T-helper 1 cell treated with Interleukin-12 subunit alpha and Interleukin-12 subunit beta and Interleukin-4 antibody, amounts not matched to agents 30 ng/mL and 1 ng/mL, for 36 hours (primary cell): ENCODE measurements around the gene DPH3. TPM values are rescaled to one million over a fixed set of nuclear protein-coding genes. Genes with fewer than 3 reads are reported as not detected.

Source experiments
- intact Hi-C: fragments of 100-400 bp; cut with micrococcal nuclease; formaldehyde crosslinking; loops from one replicate; pipeline ENCODE4 v1.15.1; 2024
- total RNA-seq: library from RNA; stranded (reverse); gene quantifications from 2 replicates; pipeline ENCODE4 v1.2.3, GENCODE V29; 2022

DPH3 gene
- total RNA-seq, 1 donor from 2014 or later = 21.2 TPM

DNA sequence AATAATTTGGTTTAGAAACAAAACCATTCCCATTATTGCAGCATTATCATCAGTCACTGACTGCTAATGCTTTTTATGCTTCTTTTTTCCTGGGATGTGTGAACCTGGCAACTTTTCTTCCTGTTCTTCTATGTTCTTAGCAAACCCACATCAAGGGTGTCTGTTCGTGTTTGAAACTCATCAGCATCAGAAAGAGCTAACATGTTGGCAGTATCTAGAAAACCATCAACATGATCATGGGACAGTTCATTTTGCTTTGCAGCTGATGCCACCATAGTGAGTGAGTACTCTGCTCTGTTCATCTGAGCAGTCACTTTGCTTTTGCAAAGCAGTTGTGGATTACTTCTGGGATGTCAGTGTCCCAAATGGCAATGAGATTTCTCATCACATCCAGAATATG is 5.9 kb downstream of the DPH3 start:
- intact Hi-C loops = no loop called here

DNA sequence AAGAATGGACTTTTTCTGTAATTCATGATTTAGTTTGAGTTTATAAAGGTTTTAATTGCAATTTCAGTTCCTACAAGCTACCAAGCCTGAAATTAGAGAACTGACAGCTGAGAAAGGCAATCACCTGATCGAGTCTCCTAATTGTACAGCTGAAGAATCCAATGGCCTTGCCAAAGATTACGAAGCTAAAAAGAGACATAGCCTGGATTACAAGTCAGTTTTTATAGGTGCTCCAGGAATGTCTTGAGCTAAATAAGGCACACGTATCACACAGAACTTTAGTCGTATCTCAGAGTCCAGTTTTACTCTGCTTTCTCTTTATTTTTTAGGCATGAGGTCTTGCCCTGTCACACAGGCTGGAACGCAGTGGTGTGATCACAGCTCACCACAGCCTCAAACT is 6.6 kb downstream of the DPH3 start:
- intact Hi-C loops = no loop called here

DNA sequence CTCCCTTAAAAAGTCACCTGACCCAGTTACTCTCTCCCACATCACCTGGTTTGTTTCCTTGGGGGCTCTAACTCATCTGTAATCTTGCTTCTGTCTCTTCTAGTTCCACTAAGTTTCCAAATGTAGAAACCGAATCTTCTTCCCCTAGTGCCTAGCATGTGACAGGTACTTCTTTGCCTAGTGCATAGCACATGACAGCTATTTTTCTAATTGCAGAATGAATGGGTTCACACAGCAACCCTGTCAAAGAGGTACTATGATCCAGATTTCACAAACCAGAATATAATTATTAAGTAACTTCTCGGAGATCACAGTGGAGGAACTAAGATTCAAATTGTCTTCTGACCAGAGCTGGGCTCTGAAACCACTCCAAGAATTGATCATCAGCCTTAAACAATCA is 7.4 kb downstream of the DPH3 start:
- intact Hi-C loops = no loop called here

DNA sequence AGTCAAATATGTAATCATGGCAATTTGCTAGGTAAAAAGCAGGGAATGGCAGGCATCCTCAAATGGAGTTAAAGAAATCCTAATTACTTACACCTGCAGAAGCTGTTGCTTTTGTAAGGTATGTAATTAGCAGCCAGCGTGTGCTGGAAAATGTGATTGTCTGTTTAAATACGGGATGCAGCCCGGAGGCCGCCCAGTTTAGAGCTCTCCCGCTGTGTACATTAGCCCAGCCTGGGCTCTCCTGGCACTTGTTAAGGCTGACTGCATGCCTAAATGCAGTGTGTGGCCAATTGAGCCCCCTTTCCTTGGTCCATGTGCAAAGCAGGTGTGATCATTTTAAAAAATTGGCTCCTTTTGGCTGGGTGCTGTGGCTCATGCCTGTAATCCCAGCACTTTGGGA is 9.0 kb downstream of the DPH3 start:
- intact Hi-C loops = no loop called here

DNA sequence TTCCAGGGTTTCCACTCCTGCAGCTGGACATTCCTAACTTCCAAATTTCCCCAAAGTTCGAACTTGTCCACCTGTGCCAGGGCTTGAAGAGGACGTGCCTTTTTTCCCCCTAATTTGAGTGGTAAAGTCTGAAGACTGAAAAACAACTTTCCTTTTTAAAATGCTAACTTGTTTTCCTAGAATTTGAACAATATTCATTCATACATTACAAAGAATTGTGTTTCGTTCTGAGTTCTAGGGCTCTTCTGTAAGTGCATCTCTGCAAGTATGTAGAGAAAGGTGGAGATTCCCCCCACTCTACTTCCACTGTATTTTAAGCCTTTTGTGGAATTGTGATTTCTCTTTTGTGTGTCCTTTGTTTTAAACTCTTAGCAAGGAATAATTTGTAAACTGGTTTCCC is 9.4 kb downstream of the DPH3 start:
- intact Hi-C loops = no loop called here

DNA sequence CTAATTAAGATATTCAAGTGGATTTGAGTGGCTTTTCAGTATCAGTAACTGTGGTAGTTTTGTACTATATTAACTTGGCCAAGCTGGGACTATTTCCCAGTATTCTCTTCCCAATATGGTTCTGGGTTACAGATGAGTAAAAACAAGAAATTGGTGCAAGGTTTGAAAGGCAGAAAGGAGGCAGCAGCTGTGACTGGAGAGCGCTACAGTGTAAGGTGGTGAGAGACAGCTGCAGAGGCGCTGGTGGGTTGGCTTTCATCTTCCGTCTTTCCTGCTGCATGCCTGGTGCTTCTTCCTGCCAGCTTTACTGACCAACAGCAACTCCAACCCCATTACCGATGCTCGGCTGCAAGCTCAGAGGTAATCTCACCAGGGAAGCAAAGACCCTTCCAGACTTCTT is 9.8 kb downstream of the DPH3 start:
- intact Hi-C loops = no loop called here

DNA sequence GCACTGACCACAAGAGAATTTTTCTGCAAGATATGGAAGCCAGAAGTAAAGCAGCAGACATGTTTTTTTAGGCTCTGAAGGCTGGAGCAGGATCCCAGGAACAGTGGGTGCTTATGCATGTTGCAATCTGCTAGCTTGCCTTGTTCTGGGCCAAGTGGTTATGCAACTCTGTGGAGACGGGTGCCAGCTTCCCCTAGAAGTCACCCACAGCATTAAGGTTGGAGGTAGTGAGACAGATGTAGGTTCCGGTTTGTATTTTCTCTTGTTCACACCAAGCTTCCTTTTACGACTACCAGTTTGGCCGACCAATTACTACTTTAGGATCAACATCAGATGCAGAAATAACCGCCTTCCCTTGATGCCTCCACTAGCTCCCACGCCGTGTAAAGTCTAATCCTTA is 11.1 kb downstream of the DPH3 start:
- intact Hi-C loops = no loop called here

DNA sequence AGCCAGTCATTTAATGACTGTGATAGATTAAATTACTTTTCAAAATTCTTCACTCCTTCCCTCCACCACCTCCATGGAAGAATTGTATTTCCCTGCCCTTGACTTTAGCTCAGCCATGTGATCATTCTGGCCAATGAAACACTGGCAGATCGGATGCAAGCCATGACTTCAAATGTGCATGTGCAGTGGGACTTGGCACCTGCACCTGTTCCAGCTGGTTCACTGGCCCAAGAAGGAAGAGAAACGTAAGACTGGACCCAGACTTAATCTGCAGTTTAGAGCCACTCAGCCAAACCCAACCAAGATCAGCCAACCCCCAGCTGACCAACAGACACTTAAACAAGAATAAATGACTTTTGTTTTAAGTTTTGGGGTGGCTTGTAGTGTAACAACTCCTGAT is 11.8 kb downstream of the DPH3 start:
- intact Hi-C loops = no loop called here

DNA sequence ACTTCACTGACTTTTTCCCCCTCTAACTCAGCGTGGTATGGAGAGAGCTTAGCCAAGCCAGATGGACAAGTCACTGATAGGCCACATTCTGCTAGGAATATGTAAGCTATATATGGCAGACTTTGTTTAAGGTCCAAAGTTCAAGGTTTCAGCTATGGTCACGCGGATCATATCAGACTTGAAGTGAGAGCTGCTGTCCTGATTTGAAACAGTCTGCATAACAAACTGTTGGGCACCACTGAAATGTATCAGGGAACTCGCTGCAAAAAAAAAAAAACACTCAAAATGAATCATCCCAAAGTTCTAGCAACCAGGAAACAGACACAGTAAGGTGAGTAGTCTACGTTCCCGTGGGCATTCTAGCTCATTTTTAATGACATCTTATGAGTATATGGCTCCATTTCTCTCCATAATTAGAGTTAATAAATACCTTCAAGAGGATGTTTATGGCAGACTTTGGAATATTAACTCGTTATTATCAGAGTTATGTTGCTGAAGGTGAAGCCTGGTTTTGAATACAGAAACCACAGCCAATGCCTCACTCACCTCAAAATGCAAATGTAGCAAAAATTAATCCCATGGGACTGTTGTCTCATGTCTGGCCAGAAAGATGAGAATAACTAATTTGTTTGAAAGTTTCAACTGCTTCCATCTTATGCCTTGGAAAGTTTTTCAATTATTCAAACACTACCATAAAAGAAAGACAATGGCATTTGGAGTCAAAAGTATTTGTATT is 12.3 kb downstream of the DPH3 start:
- intact Hi-C loops = no loop called here

DNA sequence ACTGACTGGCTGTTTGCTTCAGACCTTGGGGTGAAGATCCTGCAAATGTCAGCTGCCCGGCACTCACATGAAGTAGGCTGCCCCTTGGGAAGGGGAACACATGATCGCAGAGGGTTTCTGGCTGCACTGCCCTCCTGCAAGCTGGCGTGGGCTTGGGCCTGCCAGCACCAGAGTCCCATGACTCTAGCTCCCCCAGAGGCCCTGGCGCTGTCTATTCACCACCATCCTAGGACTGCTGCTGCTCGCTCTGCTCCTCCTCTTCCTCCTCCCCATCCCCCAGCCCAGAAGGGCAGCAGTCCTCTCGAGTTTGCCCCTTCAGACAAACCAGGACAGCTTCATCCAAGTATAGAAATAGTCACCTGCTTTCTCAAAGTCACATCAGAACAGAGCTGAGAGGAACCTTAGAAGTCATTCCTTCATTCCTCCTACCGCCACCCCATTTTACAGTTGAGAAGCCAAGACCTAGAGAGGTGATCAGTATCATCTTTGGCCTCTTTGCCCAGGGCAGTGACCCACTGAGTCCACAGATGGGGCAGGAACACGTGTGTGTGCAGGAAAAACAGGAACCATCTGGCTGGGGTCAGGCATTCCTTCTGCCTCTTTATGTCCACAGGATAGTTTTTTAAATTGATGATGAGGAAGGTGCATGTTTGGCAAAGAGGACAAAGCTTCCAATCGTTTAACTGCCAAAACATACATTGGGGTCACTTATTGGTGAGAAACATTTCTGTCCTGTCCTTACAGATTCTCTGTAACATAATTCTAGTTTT is 13.2 kb downstream of the DPH3 start:
- intact Hi-C loops = no loop called here

DNA sequence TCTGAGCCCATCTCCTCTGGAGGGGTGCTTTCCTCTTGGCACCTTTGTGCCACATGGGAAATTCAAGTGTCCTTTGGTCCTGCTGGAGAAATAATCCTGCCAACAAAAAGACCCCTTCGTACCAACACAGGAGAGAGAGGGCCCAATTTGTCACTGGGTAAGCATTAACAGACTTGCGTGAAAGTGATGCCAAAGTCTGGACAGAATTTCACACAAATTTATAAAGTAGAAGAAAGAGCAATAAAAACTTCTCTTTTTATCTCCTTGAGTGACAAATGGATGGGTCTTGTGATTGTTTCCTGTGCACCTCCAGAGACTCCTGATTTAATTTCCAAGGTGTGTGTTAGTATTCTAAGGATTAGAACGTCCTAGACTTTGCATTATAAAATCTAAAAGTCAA is 14.9 kb downstream of the DPH3 start:
- intact Hi-C loops = loop anchor here (5.0 kb wide), 1 partner anchor 823 kb away; the partner anchor contains the start of genes EAF1 and METTL6

DNA sequence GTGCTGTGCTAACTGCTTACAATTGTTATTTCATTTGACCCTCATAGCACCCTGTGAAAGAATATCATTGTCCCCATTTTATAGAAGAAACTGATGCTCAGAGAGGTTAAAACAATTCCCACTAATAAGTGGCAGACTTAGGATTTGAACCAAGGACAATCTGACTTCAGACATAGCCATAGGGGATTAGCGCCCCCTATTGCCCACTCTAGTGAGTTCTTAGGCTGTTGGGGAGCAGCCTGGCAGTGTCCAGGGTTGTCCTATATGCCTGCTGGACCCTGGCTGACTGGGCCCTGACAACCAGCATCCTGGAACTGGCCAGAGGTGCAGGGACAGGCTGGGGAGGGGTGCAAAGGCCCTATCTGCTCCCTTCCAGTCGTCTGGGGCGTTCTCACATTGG is 15.4 kb downstream of the DPH3 start:
- intact Hi-C loops = loop anchor here (5.0 kb wide), 1 partner anchor 822 kb away; the partner anchor contains the start of genes EAF1 and METTL6

DNA sequence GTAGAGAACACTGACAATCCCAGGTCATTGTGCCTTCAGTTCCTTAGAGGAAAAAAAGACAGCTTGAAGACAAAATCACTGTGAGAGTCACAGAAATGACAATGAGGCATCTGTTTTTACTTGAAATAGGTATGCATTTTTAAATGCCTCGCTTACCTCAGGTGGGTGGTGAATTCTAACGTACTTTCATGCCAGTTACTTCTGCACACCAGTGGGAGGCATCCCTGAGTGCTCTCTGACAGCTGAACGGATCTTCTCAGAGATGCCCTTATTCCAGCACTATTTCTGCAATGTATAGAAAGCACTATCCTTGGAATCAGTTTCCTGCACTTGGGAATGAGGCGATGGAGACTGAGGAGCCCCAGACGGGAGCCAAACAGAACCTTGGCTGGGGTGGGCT is 16.2 kb downstream of the DPH3 start:
- intact Hi-C loops = loop anchor here (5.0 kb wide), 1 partner anchor 821 kb away; the partner anchor contains the start of genes EAF1 and METTL6

DNA sequence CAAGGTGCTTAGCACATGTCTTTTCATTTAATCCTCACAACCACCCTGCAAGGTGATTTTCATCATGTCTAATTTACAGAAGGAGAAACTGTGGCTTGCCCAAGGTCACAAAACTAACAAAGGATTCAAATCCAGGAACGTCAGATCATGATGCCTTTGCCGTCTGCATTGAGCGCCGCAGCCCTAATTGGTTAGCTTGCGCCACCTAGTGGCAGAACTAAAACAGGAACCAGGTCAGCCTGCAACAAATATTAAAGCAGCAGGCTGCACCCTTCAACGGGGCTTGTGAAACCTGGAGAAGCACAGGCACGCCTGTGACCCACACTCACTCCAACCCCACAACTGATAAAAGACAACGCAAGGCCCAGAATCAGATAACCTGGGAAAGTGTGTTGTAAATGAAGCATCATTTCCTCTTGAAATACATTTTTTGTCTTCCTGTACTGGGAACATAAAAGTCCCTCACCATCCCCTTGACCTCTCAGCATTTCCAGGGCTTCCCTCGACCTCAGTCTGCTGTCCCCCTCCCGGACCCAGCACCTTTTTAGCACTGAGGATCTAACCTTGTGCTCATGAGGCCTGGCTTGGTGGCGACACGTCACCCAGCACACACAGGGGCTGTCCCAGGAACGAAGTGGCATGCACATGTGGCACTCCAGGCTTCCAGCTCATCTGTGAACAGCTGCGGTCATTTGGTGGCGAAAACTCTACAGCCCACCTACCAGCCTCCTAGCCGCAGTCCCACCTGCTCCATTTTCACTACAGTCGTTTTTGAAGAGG is 17.3 kb downstream of the DPH3 start:
- intact Hi-C loops = loop anchor here (1.0 to 5.0 kb wide), 10 partner anchors 17 to 1139 kb away; partner anchors contain the start of genes CAPN7, DPH3, EAF1 and METTL6

DNA sequence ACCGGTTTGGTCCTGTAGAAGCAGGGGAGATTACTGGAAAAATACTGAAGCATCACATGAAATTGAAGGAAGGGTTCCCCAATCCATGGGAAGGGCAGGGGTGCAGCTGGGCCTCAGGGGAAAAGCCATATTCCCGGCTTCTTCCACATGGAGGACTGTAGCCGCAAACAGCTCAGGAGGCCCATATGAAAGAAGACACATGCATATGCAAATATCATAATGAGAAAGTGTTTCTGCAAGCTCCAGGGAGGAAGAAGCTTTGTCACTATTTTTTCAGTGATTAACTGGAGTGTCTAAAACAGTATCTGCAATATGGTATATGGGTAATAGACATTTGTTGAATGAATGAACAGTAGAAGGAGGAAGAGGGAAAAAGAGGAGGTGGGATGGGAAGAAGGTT is 19.1 kb downstream of the DPH3 start:
- intact Hi-C loops = loop anchor here (5.0 kb wide), 1 partner anchor 818 kb away; the partner anchor contains the start of genes EAF1 and METTL6

DNA sequence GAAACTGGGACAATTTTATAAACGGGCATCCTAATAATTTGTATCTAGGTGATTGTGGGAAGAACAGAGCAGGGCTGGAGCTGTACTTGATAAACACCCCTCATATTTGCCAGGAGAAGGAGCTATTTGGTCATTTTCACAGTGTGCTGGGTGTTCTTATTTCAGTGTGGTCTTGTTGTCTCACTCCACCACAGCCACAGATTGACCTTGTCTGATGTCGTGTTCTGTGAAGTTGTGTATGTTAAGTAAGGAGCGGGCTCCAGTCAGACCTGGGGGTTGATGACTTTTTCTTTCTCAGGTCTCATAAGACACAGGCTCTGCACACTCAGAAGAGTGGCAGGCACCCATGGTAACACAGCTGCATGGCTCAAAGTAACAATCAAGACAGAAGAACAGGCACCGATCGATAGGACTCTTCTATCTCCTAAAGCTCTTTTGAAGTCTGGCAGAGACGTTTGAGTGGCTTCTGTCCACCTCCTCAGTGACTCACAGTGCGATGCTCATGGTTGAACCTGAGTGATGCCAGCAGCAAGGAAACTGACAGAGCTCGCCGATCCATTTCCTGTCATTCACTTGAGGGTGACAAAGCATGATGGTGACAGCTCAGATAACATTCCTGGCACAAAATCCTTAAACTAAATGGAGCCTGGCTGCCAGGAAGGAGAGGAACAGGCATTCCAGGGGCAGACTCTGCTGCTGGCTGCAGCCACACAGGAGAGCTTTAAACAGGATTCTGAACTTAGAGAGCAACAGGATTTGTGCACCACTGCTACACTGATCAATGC is 20.8 kb downstream of the DPH3 start:
- intact Hi-C loops = no loop called here

DNA sequence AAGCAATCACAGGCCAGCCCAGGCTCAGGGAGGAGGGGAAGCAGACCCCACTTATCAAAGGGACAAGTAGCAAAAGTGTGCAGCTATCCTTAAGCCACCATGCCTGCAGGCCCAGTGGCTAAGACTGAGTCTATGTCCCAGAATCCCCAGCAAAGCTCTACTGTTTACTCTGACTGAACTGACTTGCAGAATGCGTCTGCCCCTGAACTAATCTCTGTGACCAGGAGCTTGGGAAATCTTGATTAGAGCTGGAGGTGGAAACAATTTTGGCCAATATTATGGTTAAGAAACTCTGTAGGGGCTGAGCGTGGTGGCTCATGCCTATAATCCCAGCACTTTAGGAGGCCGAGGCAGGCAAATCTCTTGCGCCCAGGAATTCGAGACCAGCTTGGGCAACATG is 22.6 kb downstream of the DPH3 start:
- intact Hi-C loops = no loop called here

DNA sequence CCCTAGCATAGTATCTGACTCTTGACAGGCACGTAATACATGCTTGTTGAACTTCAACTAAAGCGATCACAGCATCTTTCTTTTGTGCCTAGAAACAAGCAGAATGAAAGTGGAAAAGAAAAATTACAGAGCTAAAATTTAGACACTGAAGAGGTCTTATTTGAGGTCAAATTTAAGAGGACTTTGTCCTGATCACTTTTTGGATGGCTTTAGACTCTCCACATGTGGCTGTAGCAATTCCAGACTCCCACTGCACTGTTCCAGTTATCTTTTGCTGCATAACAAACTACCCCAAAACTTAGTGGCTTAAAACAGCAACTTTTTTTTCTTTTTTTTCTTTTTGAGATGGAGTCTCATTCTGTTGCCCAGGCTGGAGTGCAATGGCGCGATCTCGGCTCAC is 23.5 kb downstream of the DPH3 start:
- intact Hi-C loops = no loop called here

DNA sequence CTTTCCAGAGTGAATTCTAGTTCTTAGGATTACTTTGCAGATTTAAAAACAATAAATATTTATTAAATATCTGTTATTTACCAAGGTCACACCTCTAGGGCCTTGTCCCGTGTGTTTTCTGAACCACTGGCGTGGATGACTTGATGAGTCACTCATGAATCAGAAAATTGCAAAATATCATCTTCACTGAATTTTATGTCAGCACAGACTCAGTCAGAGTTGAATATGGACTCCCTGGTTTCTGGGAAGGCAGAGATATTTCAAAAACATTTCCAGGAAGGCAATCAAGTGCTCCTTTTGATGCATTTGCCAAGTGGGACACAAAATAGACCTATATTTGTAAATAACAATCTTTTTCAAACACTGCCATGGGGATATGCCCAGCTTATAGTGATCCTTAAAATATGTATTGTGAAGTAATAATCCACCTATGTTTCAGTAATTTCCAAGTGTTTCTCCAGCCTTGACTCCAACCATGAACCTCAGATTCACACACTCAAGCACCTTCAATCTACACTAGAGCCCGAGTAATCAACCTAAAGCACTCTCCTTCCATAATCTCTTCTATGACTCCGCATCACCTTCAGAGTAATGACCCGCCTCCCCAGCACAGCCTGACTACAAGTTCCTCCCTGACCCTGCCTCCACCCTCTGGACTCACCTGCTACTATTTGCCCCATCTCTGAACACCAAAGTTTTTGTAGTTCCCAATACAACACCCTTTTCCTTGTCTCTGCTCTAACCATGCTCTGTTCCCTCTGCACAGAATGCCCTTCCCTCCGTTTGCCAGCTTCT is 24.3 kb downstream of the DPH3 start:
- intact Hi-C loops = no loop called here

DNA sequence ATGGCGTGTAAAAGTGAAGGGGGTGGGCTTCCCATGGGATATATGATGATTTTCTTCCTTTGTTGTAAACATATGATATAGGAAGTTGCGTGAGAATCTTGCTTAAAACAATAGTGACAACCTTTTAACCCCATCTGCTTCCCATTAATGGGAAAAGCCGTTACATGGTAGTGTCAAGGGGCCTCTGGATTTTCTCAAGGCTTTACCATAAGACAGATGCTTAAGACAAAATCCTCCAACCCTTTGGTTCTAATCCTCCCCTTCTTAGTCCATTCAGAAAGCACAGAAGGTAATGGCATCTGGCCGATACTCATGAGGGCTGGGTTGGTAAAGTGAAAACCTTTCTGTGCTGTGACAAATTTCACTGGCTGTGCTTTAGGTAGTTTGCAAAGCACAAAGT is 25.0 kb downstream of the DPH3 start:
- intact Hi-C loops = no loop called here
